Measurements from ENCODE around the gene ZFAND2A. TPM values are rescaled to one million over a fixed set of nuclear protein-coding genes. Genes with fewer than 3 reads are reported as not detected.

ZFAND2A gene
- total RNA-seq, 1 experiment from 2014 or later = 19.1 TPM

DNA sequence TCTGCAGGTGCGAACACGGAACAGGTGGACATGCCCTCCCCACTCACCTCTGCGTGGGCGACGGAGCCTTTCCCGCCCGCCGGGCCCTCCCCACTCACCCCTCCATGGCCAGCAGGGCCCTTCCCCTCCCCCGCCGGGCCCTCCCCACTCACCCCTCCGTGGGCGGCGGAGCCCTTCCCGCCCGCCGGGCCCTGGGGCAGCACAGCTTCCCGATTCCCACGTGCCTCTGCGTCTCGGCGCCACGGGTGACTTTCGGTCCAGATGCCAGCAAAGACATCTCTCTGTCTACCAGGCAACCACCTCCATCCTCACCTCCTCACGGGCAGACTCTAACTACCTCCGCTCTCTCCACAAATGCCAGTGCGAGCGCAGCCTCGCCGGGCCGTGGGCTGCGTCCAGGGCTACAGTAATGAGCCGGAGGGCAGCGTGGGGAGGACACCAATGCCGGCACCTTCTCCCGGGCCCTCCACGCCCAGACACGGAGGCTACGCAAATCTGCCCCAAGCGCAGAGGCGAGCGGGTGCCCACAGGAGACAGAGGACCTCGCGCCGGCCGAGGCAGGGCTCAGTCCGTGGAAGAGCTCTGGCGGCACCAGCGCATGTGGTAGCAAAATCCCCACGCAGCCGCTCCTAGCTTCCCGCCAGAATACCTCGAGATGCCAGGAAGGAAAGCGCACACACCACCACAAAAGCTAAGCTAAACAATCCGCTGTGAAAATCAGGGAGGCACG, 50.2 kb downstream of the ZFAND2A start:
- TF ChIP-seq EGR1 (IDR thresholded peaks at IDR 0.05; ENCODE audit: low read depth) (no peak), SIN3A (IDR thresholded peaks at IDR 0.05; ENCODE audit: low read depth) (no peak), FOSL1 (IDR thresholded peaks at IDR 0.05; ENCODE audit: low read depth) (no peak), ZNF274 (IDR thresholded peaks at IDR 0.05; ENCODE audit: low read depth, low read length) (no peak), ZFX (IDR thresholded peaks at IDR 0.05) (no peak), SRF (IDR thresholded peaks at IDR 0.05; ENCODE audit: low read depth) (no peak)
- TF ChIP-seq, protein P1, sequence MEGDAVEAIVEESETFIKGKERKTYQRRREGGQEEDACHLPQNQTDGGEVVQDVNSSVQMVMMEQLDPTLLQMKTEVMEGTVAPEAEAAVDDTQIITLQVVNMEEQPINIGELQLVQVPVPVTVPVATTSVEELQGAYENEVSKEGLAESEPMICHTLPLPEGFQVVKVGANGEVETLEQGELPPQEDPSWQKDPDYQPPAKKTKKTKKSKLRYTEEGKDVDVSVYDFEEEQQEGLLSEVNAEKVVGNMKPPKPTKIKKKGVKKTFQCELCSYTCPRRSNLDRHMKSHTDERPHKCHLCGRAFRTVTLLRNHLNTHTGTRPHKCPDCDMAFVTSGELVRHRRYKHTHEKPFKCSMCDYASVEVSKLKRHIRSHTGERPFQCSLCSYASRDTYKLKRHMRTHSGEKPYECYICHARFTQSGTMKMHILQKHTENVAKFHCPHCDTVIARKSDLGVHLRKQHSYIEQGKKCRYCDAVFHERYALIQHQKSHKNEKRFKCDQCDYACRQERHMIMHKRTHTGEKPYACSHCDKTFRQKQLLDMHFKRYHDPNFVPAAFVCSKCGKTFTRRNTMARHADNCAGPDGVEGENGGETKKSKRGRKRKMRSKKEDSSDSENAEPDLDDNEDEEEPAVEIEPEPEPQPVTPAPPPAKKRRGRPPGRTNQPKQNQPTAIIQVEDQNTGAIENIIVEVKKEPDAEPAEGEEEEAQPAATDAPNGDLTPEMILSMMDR (IDR thresholded peaks at IDR 0.05 in 2 of 3, conservative IDR thresholded peaks at IDR 0.05 in 1 of 3; ENCODE audit: borderline replicate concordance in 1 of 3, insufficient read depth in 1 of 3, low read depth in 2 of 3, low read length in 2 of 3) = no peak
- Histone ChIP-seq H3K4me2 (ENCODE audit: low read length) (no peak overlapping the region), H3K9me2 (ENCODE audit: insufficient read depth) (no peaks in the 10 kb centered on the region), H3K27me3 (ENCODE audit: insufficient read depth, low read length) (no peaks in the 10 kb centered on the region), H3K9ac (ENCODE audit: low read length) (no peak overlapping the region), H4K20me1 (ENCODE audit: insufficient read depth) (no peaks in the 10 kb centered on the region), H3K9me3 (ENCODE audit: control insufficient read depth in 1 of 2, insufficient read depth in 1 of 2, low read depth in 1 of 2, low read length in 2 of 2) (no peaks in the 10 kb centered on the region), H3K36me3 (ENCODE audit: control insufficient read depth in 1 of 2, insufficient read depth in 2 of 2, low read length in 2 of 2) (0 out of 4 replicates have a peak, but pooled peaks cover 0 to 4% of the 10 kb centered on the region in 2 experiments), H3K4me3 (replicated peaks in 1 of 2; ENCODE audit: low read depth in 1 of 2, low read length in 2 of 2) (no peak overlapping the region), H3K4me1 (ENCODE audit: control insufficient read depth in 1 of 2, insufficient read depth in 2 of 2, low read length in 2 of 2) (no peaks in the 10 kb centered on the region), H3K79me2 (ENCODE audit: insufficient read depth, low read length) (peaks cover 30% of the 10 kb centered on the region; the same call in 1 of the 2 replicates), H3K27ac (ENCODE audit: low read depth, low read length) (no peak overlapping the region), H2AFZ (ENCODE audit: low read depth, low read length, poor library complexity, severe bottlenecking) (no peak overlapping the region)
- ATAC-seq = no peak
- intact Hi-C loops (cut with micrococcal nuclease) = no loop called here
- no TSS peak for BruUV-seq (replicated peaks)
- CTCF ChIA-PET = no interaction called here
- no peak for DNase-seq (ENCODE audit: low read depth, low spot score)
- RAD21 ChIA-PET (ENCODE audit: low non-redundant PET in 1 of 2, low total read pairs in 2 of 2, uncharacterized antibody in 2 of 2, unreplicated experiment in 2 of 2) = no interaction called here
- POLR2A ChIA-PET = no interaction called here

All from HCT116 (cell line).